DMS53 treated with DMSO at 0.1 percent for 48 hours (cell line): ENCODE measurements around the gene PMPCA.

ENCODE experiments used
- DNase-seq: peaks from one replicate; lab custom pipeline; 2025; ENCODE audit not compliant: unreplicated experiment; lab: John Stamatoyannopoulos, UW

PMPCA gene

DNA sequence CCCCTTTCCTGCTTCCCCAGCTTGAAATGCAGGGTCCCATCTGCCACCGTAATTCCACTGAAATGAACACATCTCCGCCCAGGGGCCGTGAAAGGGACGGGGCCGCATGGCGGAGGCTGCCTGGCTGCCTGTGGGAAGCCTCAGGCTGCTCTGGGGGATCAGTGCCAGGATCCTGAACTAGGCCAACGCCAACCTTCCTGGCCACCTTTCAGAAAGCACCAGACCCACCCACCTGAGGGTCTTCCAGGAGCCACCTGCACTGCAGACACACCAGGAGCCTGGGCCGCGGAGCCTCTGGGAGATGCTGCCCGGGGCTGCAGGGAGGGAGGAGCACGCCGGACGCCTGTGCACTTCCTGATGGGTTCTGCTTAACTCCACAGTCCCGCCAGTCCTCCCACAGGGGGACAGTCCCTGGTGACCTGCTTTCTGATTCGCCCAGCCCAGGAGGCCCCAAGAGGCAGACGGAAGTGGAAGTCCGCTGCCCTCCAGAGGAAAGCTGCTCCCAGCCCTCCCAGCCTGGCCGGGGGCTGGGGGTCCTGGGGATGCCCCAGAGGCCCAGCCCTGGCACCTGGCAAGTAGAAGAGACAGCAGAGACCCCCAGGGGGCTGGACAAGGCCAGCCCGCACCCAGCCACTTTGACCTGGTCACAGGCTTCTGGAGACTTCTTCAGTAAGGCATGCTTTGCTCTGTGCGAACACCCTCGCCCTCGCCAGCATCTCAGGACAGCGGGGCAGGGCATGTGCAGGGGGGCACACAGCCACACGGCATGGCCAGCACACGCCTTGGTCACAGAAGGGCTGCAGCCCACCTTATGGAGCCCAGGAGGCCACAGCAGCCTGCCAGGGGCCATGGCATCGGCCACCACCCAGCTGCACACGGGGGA lies 36.9 kb upstream of the PMPCA start, which contains the start of gene CARD9:
Gene CARD9, minus strand, starts transcription at position 370 of the 883 bp plus-strand sequence. CDS start 1,591 bp downstream, outside the sequence.
- DNase-seq = peak; percentile 38

GRCh38 chr9:136374183-136374575 lies 36.3 kb upstream of the PMPCA start:
- no peak for DNase-seq

GRCh38 chr9:136375096-136375495 lies 35.4 kb upstream of the PMPCA start:
- no peak for DNase-seq

DNA sequence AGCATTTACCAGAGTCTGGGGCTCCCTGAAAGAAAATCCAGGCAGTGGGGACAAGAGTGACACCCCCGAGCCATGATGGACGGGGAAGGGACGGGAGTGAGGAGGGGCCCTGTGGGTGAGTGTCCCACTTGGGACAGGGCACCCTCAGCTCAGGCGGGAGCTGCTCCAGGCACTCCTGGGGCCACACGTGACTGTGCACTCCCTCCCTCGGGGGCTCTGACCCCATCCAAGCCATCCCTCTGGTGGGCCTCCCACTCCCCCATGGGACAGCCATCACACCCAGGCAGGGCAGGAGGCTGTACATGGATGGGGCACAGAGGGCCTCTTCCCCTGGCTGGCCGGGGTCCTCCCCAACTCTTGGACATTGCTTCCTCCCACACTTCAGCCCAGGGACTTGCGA lies 34.0 kb upstream of the PMPCA start:
- DNase-seq = no peak

DNA sequence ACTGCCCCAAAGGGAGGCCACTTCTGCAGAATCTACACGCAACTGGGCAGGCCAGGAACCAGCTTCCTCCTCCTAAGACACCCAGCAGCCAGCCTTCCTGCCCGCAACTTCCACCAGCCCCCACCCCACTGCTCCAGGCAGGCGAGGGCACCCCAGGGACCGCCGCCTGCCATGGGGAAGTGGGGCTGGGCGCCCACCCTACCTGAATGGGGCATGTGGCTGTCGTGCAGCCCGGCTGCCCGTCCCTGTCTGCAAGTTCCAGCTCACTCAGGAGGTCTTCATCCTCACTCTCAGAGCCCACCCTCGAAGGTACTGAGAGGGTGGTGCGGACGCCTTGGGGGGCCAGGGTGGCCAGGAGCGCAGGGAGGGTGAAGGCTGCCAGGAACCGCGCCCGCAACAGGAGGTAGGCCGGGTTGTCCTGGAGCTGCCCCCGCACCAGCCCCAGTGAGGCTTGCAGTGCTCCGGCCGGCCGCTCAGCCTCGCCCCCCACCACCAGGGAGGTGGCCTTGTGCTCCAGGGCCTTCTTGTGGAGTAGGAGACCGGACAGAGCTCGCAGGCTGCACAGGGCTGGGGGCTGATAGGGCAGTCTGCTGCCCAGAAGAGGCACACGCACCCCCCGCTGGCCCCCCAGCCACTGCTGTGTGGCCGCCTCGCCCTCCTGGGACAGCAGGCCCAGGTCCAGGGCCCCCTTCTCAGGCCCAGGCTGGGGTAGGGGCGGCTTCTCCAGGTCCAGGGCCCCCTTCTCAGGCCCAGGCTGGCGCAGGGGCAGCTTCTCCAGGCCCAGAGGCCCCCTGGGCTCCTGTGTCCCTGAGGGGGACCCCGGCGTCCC lies 32.9 kb upstream of the PMPCA start:
- DNase-seq = no peak

- DNase-seq = no peak
These were observed 32.1 kb upstream of the PMPCA start for GRCh38 chr9:136378170-136379002.

DNA sequence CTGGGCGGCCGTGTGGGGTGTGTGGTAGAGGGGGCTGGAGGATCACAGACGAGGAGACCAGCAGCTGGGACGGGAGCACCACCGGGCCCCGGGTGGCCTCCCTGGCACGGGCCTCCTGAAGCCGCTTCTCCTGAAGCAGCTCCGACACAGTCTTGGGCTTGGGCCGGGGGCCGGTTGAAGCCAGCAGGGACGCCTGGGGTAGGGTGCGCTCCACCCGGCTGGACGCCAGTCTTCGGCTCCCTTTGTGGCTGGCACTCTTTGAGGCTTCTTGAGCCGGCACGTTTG lies 31.5 kb upstream of the PMPCA start:
- DNase-seq = no peak

DNA sequence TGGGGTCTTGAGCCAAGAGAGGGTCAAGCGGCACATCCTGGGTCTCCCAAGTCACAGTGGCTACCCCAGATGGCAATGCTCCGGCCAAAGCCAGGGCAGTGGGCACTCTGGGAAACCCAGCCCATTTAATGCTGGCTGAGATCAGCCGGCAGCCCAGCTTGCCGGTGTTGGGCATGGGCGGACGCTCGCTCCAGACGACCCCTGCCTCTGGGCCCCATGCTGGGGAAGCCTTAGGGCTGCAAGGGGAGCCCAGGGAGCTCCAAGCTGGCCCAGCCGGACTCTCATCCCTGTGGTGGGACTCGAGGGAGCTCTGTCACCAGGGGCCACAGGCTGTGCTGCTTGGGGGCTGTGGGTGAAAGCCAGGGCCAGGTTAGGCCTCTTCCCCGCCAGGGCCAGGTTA lies 31.1 kb upstream of the PMPCA start:
- no peak for DNase-seq

DNA sequence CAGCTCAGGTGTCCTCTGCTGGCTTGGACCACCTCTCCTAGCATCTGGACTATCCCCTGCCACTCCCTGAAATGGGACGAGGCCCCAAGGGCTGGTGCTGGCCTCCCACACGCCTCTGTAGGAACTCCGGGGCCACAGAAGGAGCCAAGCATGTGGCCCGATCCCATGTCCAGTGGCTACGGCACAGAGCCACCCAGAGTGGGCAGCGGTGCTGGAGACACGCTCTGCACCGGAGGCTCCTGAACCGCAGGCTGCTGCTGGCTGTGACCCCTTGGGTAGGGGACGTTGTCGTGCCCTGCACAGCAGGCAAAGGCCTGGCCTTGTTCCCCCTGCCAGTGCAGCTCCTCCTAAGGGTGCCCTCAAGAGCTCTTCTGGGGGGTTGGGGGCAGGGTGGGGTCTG lies 30.6 kb upstream of the PMPCA start:
- no peak for DNase-seq

GRCh38 chr9:136380381-136380780 lies 30.1 kb upstream of the PMPCA start:
- no peak for DNase-seq

DNA sequence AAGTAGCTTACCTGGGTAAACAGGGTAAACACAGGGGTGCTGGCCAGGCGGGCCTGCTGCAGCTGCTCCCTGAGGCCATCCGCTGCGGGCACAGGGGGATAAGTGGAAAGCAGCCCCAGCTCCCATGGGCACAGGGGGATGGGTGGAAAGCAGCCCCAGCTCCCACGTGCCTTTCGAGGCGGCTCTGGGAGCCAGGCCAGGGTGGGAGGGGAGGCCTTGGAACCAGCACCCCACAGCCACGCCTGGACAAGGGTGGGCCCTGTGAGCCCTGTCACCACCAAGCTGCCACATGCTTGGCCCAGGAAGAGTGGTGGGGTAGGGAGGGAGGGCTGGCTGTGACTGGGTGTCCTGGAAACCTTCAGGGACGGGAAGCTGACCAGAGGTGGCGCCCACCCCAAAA lies 29.1 kb upstream of the PMPCA start:
- no peak for DNase-seq

GRCh38 chr9:136381966-136382513 lies 28.4 kb upstream of the PMPCA start:
- no peak for DNase-seq

GRCh38 chr9:136383436-136383835 lies 27.0 kb upstream of the PMPCA start:
- no peak for DNase-seq

- no peak for DNase-seq
These were observed 25.4 kb upstream of the PMPCA start for GRCh38 chr9:136385015-136385414.

DNA sequence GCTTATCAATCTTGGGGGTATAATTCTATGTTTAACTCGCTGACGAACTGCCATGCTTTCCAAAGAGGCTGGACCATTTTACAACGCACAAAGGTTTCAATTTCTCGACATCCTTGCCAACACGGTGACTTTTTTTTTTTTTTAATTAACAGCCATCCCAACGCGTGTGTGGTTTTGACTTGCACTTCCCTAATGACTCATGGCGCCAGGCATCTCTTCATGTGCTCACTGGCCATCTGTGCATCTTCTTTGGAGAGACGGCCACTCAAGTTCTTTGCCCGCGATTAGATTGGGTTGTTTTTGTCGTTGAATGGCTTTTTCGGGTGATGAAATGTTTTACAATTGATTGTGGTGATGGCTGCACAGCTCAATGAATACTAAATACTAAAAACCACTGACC lies 24.4 kb upstream of the PMPCA start:
- no peak for DNase-seq

DNA sequence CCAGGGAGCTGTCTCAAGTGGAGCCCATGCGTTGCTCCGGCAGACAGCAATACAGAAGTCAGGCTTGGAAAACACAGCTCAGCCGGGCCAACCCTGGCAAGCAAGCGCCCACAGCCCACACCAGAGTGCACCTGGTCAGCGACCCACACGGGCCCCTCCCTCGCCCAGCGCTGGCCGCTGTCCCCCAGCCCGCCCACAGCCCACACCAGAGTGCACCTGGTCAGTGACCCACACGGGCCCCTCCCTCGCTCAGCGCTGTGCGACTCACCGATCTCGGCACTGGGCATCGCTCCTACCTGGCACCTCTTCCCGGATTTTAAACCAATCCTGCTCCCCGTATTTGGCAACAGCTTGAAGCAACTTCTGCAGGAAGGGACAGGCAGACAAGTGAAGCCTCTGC lies 23.2 kb upstream of the PMPCA start:
- DNase-seq = no peak

DNA sequence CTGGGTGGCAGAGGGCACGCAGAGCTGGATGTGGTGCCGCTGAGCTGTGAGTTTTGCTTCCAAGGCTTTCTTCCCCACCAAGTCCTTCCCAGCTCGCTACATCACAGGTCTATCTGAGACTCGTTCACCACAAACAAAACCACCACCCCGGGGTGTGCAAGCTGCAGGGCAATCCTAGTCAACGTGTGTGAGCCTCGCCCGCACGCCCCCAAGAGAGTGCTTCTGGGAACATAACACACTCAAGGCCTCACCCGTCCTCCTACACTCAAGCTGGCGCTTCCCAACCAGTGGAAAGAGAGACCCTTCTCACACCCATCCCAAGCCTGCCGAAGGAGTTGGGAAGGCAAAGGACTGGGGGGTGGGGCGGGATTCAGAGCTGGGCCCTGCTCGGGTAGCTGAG lies 21.1 kb upstream of the PMPCA start:
- DNase-seq = no peak

DNA sequence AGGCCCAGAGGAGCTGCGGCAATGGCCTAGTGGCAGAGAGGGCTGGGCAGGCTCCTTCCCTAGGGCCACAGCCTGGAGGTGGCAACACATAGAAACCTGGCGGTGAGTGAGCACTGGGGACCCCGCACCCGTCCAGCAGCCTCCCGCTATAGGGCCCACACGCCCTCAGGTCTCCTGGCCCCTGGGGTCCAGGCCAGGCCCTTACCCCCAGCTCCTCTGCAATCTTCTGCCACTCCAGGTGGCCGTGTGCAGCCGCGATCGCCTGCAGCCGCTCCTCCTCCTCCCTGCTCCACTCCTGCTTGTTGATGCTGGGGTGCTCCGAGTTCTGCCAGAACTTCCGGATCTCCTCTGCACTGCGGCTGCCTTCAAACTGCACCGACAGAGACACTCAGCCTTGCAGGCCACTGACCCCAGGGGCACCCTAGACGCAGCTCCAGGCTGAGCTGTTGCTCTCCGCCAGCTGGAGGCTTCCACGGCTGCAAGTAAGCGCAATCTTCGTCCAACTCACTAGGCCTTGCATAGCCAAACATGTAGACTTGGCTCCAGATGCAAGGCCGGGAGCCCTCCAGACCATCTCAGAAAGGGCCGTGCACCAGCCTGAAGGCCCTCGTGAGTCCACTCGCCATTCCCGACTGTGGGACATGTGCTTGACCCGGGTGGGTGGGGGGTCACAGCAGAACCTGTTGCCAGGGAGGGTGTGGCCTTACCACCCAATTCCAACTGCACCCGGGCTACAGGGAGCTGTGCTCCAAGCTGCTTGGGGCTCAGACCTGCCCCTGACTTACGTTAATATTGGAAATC lies 18.5 kb upstream of the PMPCA start:
- no peak for DNase-seq

DNA sequence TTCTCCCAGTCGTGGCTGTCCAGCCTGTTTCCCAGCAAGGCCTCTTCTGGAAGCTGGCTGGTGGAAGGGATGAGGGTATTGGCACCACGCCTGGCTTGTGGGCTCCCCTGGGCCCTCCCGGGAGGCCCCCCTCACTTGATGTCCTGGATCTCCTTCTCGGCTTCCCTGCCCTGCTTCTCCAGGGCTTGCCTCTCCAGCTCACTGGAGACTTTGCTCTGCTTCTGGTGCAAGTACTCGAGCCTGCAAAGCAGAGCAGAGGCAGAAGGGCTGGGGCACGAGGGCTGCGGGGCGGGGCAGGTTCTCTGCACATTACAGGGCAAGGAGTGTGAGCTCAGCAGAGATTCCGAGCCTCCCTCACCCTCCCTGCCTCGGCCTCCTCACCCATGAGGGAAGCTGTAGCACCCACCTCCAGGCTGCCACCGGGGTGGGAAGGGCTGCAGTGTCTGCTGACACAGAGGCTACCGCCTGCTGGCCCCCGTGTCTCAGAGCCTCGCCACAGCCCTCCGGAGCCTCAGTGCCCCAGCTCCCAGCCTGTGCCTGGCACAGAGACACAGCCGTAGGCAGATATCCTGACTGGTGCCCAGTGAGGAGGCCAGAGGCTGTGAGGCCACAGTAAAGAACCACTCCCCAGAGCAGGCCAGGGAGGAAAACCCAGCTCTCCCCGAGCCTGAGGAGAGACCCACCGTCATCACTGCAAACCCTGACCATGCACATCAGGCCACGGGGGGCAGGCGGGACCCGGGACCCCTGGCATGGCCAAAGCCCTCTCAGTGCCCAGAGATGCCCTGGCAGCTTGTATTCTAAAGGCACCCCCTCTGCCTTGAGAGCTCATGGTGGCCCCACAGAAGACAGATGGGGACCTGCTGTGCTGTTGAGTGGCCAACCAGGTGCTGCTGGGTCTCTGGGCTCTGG lies 17.7 kb upstream of the PMPCA start:
- no peak for DNase-seq
